Measurements from ENCODE around the gene MRPS31. TPM values are rescaled to one million over a fixed set of nuclear protein-coding genes. Genes with fewer than 3 reads are reported as not detected.

The MRPS31 gene
- 29.6 to 33.3 TPM (median 31.3 TPM) in 3 replicates for total RNA-seq

DNA sequence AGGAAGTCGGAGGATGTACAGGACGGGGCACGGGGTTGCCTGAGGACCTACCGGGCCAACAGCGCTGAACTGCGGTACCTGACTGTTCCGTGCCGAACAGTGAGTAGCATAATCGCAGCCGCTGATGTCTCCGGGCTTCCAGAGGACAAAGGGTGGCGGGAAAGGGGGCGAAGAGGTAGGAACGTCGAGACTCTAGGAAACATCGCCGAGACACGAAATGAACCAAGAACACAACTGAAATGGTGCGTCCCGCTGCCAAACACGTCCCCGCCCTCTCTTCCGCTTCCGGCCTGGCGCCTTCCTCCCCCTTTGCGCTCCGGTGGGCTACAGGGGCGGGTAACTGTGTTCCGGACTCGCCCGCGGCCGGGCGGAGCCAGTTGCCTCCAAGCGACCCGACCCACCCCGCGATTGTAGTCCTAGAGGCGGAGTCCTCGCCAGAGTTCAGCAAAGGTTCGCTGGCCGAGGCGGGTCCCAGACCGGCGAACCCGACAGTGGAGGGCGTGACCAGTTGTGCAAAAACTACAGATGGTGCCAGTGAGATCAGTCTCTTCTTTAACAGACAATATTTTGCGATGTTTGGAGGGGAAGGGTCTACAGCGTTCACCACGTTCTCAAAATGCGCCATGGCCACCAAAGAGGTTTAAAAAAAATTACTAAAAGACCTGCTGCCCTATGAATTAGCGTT, at the start of gene MRPS31:
MRPS31 (minus strand) TSS at position 257 of the 685 bp plus-strand sequence; CDS start at position 203, 54 bp downstream.
- Mint-ChIP-seq H3K27me3 (ENCODE audit: low read depth) (no peaks in the 10 kb centered on the region), H3K27ac (peak within 1 kb of the TSS; percentile 98), H3K9me3 (no peaks in the 10 kb centered on the region), H3K4me1 (peaks cover 20% of the 10 kb centered on the region), H3K4me3 (peak within 1 kb of the TSS; percentile 99), H3K36me3 (peaks cover 2% of the 10 kb centered on the region)
- TF ChIP-seq, protein P1, sequence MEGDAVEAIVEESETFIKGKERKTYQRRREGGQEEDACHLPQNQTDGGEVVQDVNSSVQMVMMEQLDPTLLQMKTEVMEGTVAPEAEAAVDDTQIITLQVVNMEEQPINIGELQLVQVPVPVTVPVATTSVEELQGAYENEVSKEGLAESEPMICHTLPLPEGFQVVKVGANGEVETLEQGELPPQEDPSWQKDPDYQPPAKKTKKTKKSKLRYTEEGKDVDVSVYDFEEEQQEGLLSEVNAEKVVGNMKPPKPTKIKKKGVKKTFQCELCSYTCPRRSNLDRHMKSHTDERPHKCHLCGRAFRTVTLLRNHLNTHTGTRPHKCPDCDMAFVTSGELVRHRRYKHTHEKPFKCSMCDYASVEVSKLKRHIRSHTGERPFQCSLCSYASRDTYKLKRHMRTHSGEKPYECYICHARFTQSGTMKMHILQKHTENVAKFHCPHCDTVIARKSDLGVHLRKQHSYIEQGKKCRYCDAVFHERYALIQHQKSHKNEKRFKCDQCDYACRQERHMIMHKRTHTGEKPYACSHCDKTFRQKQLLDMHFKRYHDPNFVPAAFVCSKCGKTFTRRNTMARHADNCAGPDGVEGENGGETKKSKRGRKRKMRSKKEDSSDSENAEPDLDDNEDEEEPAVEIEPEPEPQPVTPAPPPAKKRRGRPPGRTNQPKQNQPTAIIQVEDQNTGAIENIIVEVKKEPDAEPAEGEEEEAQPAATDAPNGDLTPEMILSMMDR (IDR thresholded peaks at IDR 0.05; ENCODE audit: unreplicated experiment), result no peak
- peak; percentile 81 to 92 for DNase-seq (ENCODE audit: low spot score in 2 of 2, unreplicated experiment in 2 of 2)

DNA sequence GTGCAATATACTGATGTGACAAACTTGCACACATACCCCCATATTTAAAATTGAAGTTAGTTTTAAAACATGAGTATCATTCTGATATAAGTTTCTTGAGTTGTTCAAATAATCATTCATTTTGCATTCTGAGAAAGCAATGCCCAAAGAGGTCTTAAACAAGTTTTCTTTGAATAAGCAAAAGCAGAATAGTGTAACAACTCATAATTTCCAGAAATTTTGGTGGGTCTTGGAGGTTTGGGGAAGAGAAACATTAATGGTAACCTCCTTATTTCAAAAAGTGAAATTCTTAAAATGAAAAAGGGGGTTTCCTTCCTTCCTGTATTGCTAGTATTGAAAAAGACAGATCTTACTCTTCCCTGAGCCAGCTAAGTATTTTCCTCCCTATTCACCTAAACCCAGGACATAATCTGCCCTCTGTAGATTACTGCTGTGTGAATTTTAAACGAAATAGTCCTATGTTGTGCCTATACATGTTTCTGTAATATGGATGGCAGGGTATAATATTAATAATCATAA, 48.9 kb upstream of the MRPS31 start:
- H3K27me3 Mint-ChIP-seq (ENCODE audit: low read depth), result no peaks in the 10 kb centered on the region
- no peak overlapping the region for H3K4me3 Mint-ChIP-seq
- no peak for DNase-seq (ENCODE audit: low spot score in 2 of 2, unreplicated experiment in 2 of 2)
- H3K4me1 Mint-ChIP-seq, result no peaks in the 10 kb centered on the region
- no peak overlapping the region for H3K27ac Mint-ChIP-seq
- H3K36me3 Mint-ChIP-seq, result peaks cover 31% of the 10 kb centered on the region
- peaks cover 38% of the 10 kb centered on the region for H3K9me3 Mint-ChIP-seq
- TF ChIP-seq, protein P1 (IDR thresholded peaks at IDR 0.05; ENCODE audit: unreplicated experiment), result no peak

DNA sequence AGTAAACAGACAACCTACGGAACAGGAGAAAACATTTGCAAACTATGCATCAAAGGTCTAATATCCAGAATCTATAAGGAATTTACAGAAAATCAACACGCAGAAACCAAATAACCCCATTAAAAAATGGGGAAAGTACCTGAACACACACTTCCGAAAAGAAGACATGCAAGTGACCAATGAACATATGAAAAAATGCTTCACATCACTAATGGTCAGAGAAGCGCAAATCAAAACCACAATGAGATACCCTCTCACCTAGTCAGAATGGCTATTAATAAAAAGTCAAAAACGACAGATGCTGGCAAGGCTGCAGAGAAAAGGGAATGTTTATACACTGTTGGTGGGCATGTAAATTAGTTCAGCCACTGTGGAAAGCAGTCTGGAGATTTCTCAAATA, 47.9 kb upstream of the MRPS31 start:
- Mint-ChIP-seq H3K4me3 (no peak overlapping the region), H3K4me1 (no peaks in the 10 kb centered on the region), H3K36me3 (peaks cover 39% of the 10 kb centered on the region), H3K27ac (no peak overlapping the region), H3K27me3 (ENCODE audit: low read depth) (no peaks in the 10 kb centered on the region), H3K9me3 (peaks cover 44% of the 10 kb centered on the region)
- TF ChIP-seq, protein P1 (IDR thresholded peaks at IDR 0.05; ENCODE audit: unreplicated experiment), result no peak
- no peak for DNase-seq (ENCODE audit: low spot score in 2 of 2, unreplicated experiment in 2 of 2)

DNA sequence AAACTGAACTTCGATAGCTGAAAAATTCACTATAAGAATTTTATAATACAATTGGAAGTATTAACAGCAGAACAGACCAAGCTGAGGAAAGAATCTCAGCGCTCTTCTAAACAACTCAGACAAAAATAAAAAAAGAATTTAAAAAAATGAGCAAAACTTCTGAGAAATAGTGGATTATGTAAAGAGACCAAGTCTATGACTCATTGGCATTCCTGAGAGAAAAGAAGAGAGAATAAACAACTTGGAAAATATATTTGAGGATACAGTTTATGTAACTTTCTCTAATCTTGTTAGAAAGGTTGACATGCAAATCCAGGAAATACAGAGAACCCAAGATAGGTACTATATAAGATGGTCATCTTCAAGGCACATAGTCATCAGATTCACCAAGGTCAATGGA, 43.8 kb upstream of the MRPS31 start:
- TF ChIP-seq, protein P1 (IDR thresholded peaks at IDR 0.05; ENCODE audit: unreplicated experiment), result no peak
- Mint-ChIP-seq H3K4me3 (no peak overlapping the region), H3K36me3 (peaks cover 71% of the 10 kb centered on the region), H3K27me3 (ENCODE audit: low read depth) (no peaks in the 10 kb centered on the region), H3K9me3 (peaks cover 45% of the 10 kb centered on the region), H3K4me1 (no peaks in the 10 kb centered on the region), H3K27ac (no peak overlapping the region)
- no peak for DNase-seq (ENCODE audit: low spot score in 2 of 2, unreplicated experiment in 2 of 2)

DNA sequence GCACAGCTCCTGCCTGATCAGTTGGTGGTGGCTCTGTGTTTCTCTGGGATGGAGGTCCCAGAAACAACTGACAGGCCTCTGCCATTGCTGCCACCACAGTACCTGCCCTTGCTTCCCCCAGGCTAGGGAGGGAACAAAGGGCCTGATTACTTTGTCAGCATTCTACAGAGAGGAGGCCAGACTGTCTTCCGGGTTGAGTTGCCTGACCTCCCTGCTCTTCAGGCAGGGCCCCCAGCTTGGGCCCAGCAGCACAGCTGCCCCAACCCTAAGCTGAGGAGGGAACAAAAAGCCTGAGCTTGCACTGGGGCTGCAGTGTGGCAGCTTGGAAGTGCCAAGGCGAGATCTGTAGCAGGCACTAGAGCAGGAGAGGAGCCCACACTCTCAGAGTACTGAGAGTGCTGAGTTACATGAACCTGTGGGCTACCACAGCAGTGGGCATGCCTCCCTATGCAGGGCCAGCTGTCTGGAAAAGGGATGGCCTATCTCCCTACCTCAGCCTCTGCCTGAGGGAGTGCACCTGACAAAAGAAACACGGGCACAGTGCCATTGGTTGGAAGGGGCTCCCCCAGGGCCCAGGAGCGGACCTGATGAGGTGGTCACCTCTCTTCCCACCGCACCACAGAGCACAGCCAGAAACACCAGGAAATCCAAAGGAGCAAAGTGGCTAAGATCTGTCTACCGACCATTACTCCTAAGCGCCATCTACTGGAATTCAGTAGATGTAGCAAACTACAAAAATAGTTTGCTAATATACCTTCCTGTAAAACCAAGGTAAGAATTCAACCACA, 42.9 kb upstream of the MRPS31 start:
- H3K27me3 Mint-ChIP-seq (ENCODE audit: low read depth), result no peaks in the 10 kb centered on the region
- H3K4me3 Mint-ChIP-seq, result no peak overlapping the region
- no peak for DNase-seq (ENCODE audit: low spot score in 2 of 2, unreplicated experiment in 2 of 2)
- peaks cover 44% of the 10 kb centered on the region for H3K9me3 Mint-ChIP-seq
- H3K36me3 Mint-ChIP-seq, result peaks cover 77% of the 10 kb centered on the region
- no peaks in the 10 kb centered on the region for H3K4me1 Mint-ChIP-seq
- no peak overlapping the region for H3K27ac Mint-ChIP-seq
- TF ChIP-seq, protein P1 (IDR thresholded peaks at IDR 0.05; ENCODE audit: unreplicated experiment), result no peak
